ENCODE measurements around the gene SP8.

Gene SP8

GRCh38 chr7:20794676-20795075, 8.0 kb upstream of the SP8 start:
- no peak for DNase-seq (ENCODE audit: low read depth in 2 of 2)

GRCh38 chr7:20793694-20794394, 7.2 kb upstream of the SP8 start:
- DNase-seq (ENCODE audit: low read depth in 2 of 2): no peak

- no peak for DNase-seq (ENCODE audit: low read depth in 2 of 2)
Observed at GRCh38 chr7:20793248-20793647, 6.6 kb upstream of the SP8 start.

- DNase-seq (ENCODE audit: low read depth in 2 of 2): no peak
Observed at GRCh38 chr7:20791538-20792434, 5.1 kb upstream of the SP8 start.

- DNase-seq (ENCODE audit: low read depth in 2 of 2): no peak
Observed at GRCh38 chr7:20790375-20790774, 3.7 kb upstream of the SP8 start.

GRCh38 chr7:20788420-20788990, 1.8 kb upstream of the SP8 start:
- no peak for DNase-seq (ENCODE audit: low read depth in 2 of 2)

- DNase-seq (ENCODE audit: low read depth in 2 of 2): no peak
Observed at GRCh38 chr7:20787660-20788419, 1.2 kb upstream of the SP8 start.

GRCh38 chr7:20786421-20786778, 286 bp downstream of the SP8 start:
- no peak for DNase-seq (ENCODE audit: low read depth in 2 of 2)

- no peak for DNase-seq (ENCODE audit: low read depth in 2 of 2)
Observed at GRCh38 chr7:20786049-20786412, 655 bp downstream of the SP8 start.

GRCh38 chr7:20785157-20786048, 1.3 kb downstream of the SP8 start:
- DNase-seq (ENCODE audit: low read depth in 2 of 2): no peak

- no peak for DNase-seq (ENCODE audit: low read depth in 2 of 2)
Observed at GRCh38 chr7:20784388-20785156, 2.1 kb downstream of the SP8 start.

GRCh38 chr7:20783700-20784387, 2.8 kb downstream of the SP8 start:
- DNase-seq (ENCODE audit: low read depth in 2 of 2): no peak

- no peak for DNase-seq (ENCODE audit: low read depth in 2 of 2)
Observed at GRCh38 chr7:20783125-20783699, 3.5 kb downstream of the SP8 start.

GRCh38 chr7:20779041-20779440, 7.6 kb downstream of the SP8 start:
- no peak for DNase-seq (ENCODE audit: low read depth in 2 of 2)

- no peak for DNase-seq (ENCODE audit: low read depth in 2 of 2)
Observed at GRCh38 chr7:20778063-20778721, 8.5 kb downstream of the SP8 start.

GRCh38 chr7:20777377-20778062, 9.2 kb downstream of the SP8 start:
- DNase-seq (ENCODE audit: low read depth in 2 of 2): no peak

- DNase-seq (ENCODE audit: low read depth in 2 of 2): no peak
Observed at GRCh38 chr7:20776942-20777341, 9.7 kb downstream of the SP8 start.

GRCh38 chr7:20776214-20776911, 10.3 kb downstream of the SP8 start:
- no peak for DNase-seq (ENCODE audit: low read depth in 2 of 2)

Measured in activated CD4-positive, alpha-beta T cell treated with anti-CD3 and anti-CD28 coated beads for 24 hours (primary cell).